Right lobe of liver (tissue), 4 donors: ENCODE measurements around the gene PGC.

Source experiments
- CTCF ChIP-seq, 4 donors: fragments of 200-600 bp in 3 of 4; fragments of 450-650 bp in 1 of 4; IDR thresholded peaks; one replicate each; pipeline versions ENCODE4 v1.5.1 to v1.8.0; 2016 to 2022; ENCODE audit warnings: antibody characterized with exemption in 4 of 4, mild to moderate bottlenecking in 2 of 4
- POLR2A ChIP-seq: fragments of 450-650 bp; IDR thresholded peaks from one replicate; pipeline ENCODE4 v1.6.1; 2017; ENCODE audit warnings: antibody characterized with exemption, mild to moderate bottlenecking
- donor health status: DM: no; HTN: no; CAD: no.
- donor health status: DM: no; HTN: no; CAD: no.
- donor health status: DM: no; HTN: yes; CAD: no.

DNA sequence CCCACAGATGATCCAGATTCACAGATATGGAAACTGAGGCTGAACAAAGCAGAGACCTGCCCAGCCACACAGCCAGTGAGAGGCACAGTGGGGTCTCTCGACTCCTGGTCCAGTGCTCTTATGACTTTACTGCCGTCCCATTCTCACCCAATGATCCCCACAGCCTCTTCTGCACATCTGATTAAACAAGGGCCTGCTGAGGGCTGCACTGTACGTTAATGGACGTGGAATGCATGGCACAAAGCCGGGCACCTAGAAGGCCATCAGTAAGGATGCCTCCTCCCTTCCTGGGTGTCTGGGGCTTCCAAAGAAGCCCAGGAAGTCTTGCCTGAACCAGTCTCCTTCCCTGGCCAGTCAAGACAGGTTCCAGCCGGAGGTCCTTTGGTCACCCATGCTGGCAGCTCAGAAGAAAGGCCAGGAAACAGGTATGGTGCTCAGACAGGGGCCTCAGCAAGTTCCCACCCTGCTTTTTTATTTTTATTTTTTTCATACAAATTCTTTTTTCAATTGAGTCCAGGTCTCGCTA lies 15.6 kb downstream of the PGC start:
- TF ChIP-seq CTCF (IDR thresholded peaks at IDR 0.05) (no peak), POLR2A (no peak)
